ENCODE results near the gene ATP5ME. TPM values are rescaled to one million over a fixed set of nuclear protein-coding genes. Genes with fewer than 3 reads are reported as not detected.
A peak's percentile ranks its signal among the peaks of the same experiment; 100 is the strongest.

Gene ATP5ME
- total RNA-seq, 1 donor, result 60.8 TPM

DNA sequence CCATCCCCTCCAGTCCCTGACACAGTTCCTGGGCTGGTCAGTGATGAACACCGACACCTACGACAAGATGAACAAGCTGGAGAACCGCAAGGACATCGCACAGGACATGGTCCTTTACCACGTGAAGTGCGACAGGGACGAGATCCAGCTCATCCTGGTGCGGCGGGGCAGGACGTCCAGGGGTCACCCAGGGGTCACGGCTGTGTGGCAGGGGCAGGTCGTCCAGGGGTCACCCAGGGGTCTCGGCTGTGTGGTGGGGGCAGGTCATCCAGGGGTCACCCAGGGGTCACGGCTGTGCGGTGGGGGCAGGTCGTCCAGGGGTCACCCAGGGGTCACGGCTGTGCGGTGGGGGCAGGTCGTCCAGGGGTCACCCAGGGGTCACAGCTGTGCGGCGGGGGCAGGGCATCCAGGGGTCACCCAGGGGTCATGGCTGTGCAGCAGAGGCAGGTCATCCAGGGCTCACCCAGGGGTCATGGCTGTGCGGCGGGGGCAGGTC is 16.7 kb downstream of the ATP5ME start:
- Histone ChIP-seq H3K4me1 (ENCODE audit: insufficient read depth, low read length) (no peaks in the 10 kb centered on the region), H3K9me3 (ENCODE audit: low read depth, low read length) (no peaks in the 10 kb centered on the region), H3K36me3 (ENCODE audit: insufficient read depth, low read length) (no peaks in the 10 kb centered on the region), H3K79me2 (ENCODE audit: insufficient read depth, low read length) (no peaks in the 10 kb centered on the region), H3K4me3 (ENCODE audit: insufficient read depth, low read length) (no peak overlapping the region), H3K27ac (ENCODE audit: low read depth, low read length) (no peak overlapping the region), H4K20me1 (ENCODE audit: insufficient read depth, low read length) (no peaks in the 10 kb centered on the region), H2AFZ (ENCODE audit: low read length) (no peak overlapping the region), H3K27me3 (ENCODE audit: insufficient read depth, low read length) (no peaks in the 10 kb centered on the region), H3K4me2 (ENCODE audit: insufficient read depth, low read length) (no peak overlapping the region)
- DNase-seq (ENCODE audit: insufficient read length, low spot score, missing footprints), result peak; percentile 64
- TF ChIP-seq, protein P1, sequence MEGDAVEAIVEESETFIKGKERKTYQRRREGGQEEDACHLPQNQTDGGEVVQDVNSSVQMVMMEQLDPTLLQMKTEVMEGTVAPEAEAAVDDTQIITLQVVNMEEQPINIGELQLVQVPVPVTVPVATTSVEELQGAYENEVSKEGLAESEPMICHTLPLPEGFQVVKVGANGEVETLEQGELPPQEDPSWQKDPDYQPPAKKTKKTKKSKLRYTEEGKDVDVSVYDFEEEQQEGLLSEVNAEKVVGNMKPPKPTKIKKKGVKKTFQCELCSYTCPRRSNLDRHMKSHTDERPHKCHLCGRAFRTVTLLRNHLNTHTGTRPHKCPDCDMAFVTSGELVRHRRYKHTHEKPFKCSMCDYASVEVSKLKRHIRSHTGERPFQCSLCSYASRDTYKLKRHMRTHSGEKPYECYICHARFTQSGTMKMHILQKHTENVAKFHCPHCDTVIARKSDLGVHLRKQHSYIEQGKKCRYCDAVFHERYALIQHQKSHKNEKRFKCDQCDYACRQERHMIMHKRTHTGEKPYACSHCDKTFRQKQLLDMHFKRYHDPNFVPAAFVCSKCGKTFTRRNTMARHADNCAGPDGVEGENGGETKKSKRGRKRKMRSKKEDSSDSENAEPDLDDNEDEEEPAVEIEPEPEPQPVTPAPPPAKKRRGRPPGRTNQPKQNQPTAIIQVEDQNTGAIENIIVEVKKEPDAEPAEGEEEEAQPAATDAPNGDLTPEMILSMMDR (IDR thresholded peaks at IDR 0.05; ENCODE audit: extremely low read depth, low read depth, low read length), result no peak

DNA sequence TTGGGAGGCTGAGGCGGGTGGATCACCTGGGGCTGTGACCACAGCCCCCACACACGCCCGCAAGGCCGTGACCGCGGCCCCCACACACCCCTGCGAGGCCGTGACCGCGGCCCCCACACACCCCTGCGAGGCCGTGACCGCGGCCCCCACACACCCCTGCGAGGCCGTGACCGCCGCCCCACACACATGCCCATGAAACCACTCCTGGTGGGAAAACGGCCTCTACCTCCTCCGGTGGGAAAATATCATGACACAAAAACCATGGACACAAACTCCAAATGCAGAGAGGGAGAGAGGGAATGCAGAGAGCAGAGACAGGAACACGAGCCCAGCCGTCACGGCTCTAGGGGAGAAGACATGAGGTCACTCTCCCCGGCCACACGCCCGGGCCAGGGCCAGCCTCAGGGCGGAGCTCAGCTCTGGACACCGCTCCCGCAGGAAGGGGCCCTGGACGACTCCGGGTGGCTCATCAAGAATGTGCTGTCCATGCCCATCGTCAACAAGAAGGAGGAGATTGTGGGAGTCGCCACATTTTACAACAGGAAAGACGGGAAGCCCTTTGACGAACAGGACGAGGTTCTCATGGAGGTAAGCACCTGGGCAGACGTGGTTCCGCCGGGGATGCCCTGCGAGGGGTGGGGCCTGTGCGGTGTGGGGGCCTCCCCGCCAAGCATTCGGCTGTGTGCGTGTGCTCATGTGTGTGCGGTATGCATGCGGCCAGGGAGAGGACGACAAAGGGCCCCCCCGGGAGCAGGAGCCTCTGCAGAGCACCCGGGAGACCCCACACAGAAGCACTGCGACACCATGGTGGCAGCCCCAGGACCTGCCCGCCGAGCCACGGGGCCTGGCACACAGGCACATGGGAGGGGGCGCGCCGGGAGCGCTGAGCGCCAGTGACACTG is 17.4 kb downstream of the ATP5ME start:
- peak; percentile 93 for DNase-seq (ENCODE audit: insufficient read length, low spot score, missing footprints)
- Histone ChIP-seq H3K36me3 (ENCODE audit: insufficient read depth, low read length) (no peaks in the 10 kb centered on the region), H3K79me2 (ENCODE audit: insufficient read depth, low read length) (no peaks in the 10 kb centered on the region), H3K4me1 (ENCODE audit: insufficient read depth, low read length) (no peaks in the 10 kb centered on the region), H2AFZ (ENCODE audit: low read length) (no peak overlapping the region), H3K4me3 (ENCODE audit: insufficient read depth, low read length) (no peak overlapping the region), H3K27me3 (ENCODE audit: insufficient read depth, low read length) (no peaks in the 10 kb centered on the region), H4K20me1 (ENCODE audit: insufficient read depth, low read length) (no peaks in the 10 kb centered on the region), H3K27ac (ENCODE audit: low read depth, low read length) (no peak overlapping the region), H3K9me3 (ENCODE audit: low read depth, low read length) (no peaks in the 10 kb centered on the region), H3K4me2 (ENCODE audit: insufficient read depth, low read length) (no peak overlapping the region)
- TF ChIP-seq, protein P1 (IDR thresholded peaks at IDR 0.05; ENCODE audit: extremely low read depth, low read depth, low read length), result no peak

DNA sequence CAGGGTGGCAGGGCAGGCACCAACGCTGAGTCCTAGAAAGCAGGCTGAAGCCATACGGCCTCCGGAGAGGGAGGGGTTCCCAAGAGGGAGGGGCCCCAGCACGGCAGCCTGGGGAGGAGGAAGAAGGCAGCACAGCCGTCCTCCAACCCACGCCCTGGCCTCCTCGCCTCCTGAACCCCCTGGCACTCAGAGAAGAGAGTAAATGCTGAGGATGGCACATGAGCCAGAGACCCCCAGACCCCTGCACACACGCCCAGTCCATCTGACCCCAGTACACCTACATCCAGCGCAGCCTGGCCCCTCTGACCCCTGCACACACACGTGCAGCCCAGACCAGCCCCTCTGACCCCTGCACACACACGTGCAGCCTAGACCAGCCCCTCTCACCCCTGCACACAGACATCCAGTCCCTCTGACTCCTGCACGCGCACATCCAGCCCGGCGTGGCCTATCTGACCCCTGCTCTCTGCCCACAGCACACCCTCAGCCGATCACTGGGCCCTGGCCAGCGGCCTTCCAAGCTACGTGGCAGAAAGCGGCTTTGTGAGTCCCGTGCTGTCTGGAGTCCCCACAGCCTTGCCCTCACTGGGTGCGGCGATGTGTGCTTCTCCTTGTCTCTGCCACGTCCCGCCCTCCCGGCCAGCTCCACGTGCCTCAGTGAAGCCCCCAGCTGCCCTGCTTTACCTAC is 18.5 kb downstream of the ATP5ME start:
- no peaks in the 10 kb centered on the region for H3K79me2 ChIP-seq (ENCODE audit: insufficient read depth, low read length)

More for the DNA sequence above, 18.5 kb downstream of the ATP5ME start:
- Histone ChIP-seq H4K20me1 (ENCODE audit: insufficient read depth, low read length) (no peaks in the 10 kb centered on the region), H3K4me3 (ENCODE audit: insufficient read depth, low read length) (no peak overlapping the region), H3K27ac (ENCODE audit: low read depth, low read length) (no peak overlapping the region), H3K36me3 (ENCODE audit: insufficient read depth, low read length) (no peaks in the 10 kb centered on the region), H3K4me1 (ENCODE audit: insufficient read depth, low read length) (no peaks in the 10 kb centered on the region), H3K4me2 (ENCODE audit: insufficient read depth, low read length) (no peak overlapping the region), H3K27me3 (ENCODE audit: insufficient read depth, low read length) (no peaks in the 10 kb centered on the region), H2AFZ (ENCODE audit: low read length) (no peak overlapping the region), H3K9me3 (ENCODE audit: low read depth, low read length) (no peaks in the 10 kb centered on the region)
- peak; percentile 86 for DNase-seq (ENCODE audit: insufficient read length, low spot score, missing footprints)
- TF ChIP-seq, protein P1 (IDR thresholded peaks at IDR 0.05; ENCODE audit: extremely low read depth, low read depth, low read length), result no peak
